ENCODE results near the gene SNX27.

Gene SNX27

GRCh38 chr1:151720974-151721787 is 109.3 kb downstream of the SNX27 start, which contains the start of gene RIIAD1:
Gene RIIAD1 (plus strand): TSS chr1:151721522. CDS start chr1:151721537, 15 bp downstream.
- TF ChIP-seq, protein P1, sequence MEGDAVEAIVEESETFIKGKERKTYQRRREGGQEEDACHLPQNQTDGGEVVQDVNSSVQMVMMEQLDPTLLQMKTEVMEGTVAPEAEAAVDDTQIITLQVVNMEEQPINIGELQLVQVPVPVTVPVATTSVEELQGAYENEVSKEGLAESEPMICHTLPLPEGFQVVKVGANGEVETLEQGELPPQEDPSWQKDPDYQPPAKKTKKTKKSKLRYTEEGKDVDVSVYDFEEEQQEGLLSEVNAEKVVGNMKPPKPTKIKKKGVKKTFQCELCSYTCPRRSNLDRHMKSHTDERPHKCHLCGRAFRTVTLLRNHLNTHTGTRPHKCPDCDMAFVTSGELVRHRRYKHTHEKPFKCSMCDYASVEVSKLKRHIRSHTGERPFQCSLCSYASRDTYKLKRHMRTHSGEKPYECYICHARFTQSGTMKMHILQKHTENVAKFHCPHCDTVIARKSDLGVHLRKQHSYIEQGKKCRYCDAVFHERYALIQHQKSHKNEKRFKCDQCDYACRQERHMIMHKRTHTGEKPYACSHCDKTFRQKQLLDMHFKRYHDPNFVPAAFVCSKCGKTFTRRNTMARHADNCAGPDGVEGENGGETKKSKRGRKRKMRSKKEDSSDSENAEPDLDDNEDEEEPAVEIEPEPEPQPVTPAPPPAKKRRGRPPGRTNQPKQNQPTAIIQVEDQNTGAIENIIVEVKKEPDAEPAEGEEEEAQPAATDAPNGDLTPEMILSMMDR (IDR thresholded peaks at IDR 0.05; ENCODE audit: control insufficient read depth, insufficient read depth, low read depth, low read length, missing control alignments) = no peak
- peak within 1 kb of the TSS; percentile 45 for H3K4me3 ChIP-seq (ENCODE audit: control insufficient read depth, low read depth, low read length)
- no peak for DNase-seq (ENCODE audit: low read depth)

DNA sequence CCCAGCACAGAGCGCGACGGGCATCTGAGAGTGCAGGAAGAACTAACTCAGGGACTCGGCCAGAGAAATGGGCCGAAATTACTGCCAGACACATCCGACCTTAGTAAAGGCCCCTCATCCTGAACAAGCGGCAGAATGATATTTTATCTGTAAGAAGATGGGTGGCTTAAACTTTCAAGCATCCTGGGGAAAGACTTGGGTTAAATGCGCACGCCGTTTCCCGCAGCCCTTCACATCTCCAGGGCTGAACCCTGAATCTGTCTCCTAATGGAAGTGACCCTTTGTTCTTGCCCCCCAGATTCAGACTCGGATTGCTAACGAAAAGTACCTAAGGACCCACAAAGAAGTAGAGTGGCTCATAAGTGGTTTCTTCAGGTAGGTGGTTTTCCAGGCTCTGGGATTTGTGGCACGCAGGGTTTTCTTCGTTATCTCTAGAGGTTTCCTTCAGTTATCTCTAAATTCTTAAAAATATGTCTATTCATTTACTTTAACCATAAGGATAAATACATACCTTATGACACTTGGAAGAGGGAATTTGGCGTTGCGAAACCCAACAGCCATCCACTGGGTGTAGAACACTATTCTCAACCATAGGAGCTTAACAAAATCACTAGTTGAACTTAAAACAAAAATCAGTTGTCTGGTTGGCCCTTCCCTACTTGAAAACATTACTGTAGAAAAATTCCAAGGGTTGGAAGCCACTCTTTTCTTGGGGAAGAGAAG is 110.1 kb downstream of the SNX27 start:
- no peak for DNase-seq (ENCODE audit: low read depth)
- peak overlapping the region; percentile 45 for H3K4me3 ChIP-seq (ENCODE audit: control insufficient read depth, low read depth, low read length)
- TF ChIP-seq, protein P1 (IDR thresholded peaks at IDR 0.05; ENCODE audit: control insufficient read depth, insufficient read depth, low read depth, low read length, missing control alignments) = no peak

GRCh38 chr1:151723726-151724370 is 112.0 kb downstream of the SNX27 start:
- no peak for DNase-seq (ENCODE audit: low read depth)
- no peak overlapping the region for H3K4me3 ChIP-seq (ENCODE audit: control insufficient read depth, low read depth, low read length)
- TF ChIP-seq, protein P1 (IDR thresholded peaks at IDR 0.05; ENCODE audit: control insufficient read depth, insufficient read depth, low read depth, low read length, missing control alignments) = no peak

- peak; percentile 17 for DNase-seq (ENCODE audit: low read depth)
Measured at GRCh38 chr1:151728151-151729054, 116.6 kb downstream of the SNX27 start.

GRCh38 chr1:151729157-151729965 is 117.5 kb downstream of the SNX27 start:
- TF ChIP-seq, protein P1 (IDR thresholded peaks at IDR 0.05; ENCODE audit: control insufficient read depth, insufficient read depth, low read depth, low read length, missing control alignments) = no peak
- no peak overlapping the region for H3K4me3 ChIP-seq (ENCODE audit: control insufficient read depth, low read depth, low read length)
- no peak for DNase-seq (ENCODE audit: low read depth)

More at GRCh38 chr1:151728151-151729054, 116.6 kb downstream of the SNX27 start:
- peak overlapping the region; percentile 9; the same call in 1 of the 2 replicates for H3K4me3 ChIP-seq (ENCODE audit: control insufficient read depth, low read depth, low read length)
- TF ChIP-seq, protein P1 (IDR thresholded peaks at IDR 0.05; ENCODE audit: control insufficient read depth, insufficient read depth, low read depth, low read length, missing control alignments) = no peak
